Fibroblast of gingiva (primary cell): Measurements from ENCODE around the gene SLC19A1.

Experiments used
- DNase-seq: peaks from one replicate; pipeline ENCODE4 v3.0.0-alpha.2; 2011; ENCODE audit warnings: low read depth

The SLC19A1 gene

DNA sequence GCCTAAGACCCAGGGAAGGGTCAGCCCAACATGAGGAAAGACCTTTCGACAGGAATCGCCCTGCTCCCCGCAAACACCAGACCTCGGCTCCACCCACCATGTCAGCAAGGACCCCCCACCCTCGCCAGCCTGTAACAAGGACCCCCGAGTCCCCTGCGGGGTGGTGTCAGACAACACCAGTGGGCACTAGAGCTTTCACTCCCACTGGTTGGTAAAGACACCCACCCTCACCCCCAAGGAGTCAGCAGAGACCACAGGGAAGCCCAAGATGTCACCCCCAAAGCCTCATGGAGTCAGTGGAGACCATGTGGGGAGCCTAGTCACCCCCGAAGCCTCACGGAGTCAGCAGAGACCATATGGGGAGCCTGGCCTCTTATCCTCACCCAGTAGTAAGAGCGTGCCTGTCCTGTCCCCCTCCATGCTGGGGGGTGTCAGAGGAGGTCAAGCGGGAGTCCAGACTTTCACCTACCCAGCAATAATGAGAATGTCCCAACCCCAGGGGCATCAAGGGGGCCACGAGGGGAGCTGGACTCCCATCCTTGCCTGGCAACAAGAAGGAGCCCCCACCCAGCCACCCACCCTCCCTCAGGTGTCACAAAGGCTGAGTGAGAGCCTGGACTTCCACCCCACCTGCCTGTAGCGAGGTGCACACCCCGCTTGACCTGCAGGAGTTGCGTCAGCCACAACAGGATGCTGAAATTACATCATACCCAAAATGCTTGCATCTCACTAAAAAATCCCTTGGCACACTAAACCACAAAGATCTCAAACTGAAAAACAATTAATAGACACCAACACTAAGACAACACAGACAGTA is 24.8 kb downstream of the SLC19A1 start:
- DNase-seq: no peak

DNA sequence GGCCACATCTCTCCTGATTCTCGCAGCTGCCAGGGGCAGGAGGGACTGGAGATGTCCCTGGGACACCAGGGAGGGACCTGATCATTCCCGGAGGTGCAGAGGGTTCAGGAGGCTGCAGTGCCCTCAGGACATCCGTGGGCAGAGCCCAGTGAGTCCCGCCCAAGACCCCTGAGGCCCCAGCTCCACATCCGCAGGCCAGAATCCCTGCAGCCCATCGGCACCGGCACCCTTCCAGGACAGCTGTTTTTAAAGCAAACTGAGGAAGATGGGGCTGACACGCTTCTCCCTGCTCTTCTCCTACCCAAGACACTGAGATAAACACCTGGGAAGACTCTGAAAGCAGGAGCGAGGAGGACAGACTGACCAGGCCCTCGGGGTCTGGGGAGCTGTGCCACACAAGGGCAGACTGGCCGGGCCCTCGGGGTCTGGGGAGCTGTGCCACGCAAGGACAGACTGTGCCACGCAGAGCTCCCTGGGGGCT is 25.5 kb downstream of the SLC19A1 start:
- DNase-seq: no peak

DNA sequence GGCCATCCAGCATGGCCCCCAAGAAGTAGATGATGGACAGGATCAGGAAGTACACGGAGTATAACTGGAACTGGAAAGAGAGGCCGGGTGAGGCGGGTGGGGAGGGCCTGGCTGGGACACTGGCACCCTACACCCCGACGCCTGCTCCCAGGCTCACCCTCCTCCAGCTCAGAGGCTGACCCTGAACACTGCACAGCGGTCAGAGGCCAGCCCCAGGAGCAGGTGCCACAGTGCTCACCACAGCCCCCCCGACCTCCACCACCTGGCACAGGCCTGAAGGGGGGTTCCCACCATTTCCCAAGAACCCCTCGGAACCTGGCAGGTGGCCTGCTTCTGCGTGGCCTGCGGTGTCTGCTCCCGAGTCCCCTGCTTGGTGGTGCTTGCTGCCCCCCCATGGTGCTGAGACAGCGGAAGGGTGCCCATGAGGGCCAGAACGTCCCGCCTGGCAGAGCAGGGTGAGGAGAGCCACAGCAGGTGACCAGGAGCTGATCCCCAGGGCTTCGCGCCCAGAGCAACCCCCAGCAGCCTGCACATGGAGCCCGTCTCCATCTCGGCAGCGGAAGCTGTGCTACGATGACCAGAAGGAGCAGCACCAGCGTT is 26.1 kb downstream of the SLC19A1 start:
- DNase-seq: no peak

DNA sequence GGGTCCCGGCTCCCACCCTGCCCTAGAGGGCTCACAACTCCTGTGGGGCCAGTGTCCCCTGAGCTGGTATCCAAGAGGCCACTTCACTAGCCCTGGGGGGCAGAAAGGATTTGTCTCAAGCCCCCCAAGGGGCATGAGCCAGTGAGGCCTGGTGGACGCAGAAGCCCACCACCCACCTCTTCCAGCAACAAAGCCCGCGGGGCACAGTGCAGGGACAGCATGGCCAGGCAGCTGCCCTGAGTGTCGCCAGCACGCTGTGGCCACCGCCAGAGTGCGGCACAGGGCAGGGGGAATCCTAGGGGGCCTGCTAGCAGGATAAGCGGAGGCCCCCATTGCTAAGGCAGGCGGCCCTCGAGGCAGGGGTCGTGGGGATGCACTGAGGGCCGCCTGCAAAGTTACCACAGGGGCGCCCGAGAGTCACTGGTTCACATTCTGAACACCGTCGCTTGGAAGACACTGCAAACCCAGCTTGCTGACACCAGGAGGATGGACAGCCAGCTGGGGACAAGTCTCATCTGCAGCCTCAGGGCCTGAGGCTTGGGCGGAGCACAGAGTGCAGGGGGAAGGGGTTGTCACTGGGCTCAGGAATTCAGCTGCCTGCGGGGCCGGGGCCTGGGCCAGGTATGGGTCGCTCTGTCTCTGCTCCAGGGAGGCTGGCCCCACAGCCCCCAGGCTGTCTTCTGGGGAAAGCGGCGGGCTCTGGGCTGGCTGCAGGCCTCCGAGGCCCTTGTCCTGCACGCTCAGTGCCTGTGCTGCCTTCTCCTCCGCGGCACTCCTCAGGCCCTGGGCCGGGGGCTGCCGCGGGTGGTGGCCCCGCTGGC is 26.8 kb downstream of the SLC19A1 start:
- DNase-seq: no peak

GRCh38 chr21:45514311-45515021 is 27.8 kb downstream of the SLC19A1 start:
- DNase-seq: no peak

- DNase-seq: no peak
These were observed 28.4 kb downstream of the SLC19A1 start for GRCh38 chr21:45513741-45514310.

DNA sequence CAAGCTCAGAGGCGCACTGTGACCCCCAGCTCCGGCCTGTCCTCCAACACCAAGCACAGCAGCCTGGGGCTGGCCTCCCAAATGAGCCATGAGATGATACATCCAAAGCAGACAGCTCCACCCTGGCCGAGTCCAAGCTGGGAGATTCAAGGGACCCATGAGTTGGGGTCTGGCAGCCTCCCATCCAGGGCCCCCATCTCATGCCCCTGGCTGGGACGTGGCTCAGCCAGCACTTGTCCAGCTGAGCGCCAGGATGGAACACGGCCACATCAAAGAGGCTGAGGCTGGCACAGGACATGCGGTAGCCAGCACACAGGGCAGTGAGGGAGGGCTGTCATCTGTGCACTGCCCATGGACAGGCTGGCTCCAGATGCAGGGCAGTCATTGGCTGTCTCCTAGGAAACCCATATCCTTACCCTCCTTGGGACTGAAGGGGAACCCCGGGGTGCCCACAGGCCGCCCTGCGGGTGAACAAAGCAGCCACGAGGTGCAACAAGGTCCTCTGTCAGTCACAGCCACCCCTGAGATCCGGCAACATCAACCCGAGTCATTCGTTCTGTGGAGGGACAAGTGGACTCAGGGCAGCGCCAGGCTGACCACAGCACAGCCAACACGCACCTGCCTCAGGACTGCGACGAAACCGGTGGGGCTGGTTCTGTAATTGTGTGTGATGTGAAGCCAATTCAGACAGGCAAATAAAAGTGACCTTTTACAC is 29.1 kb downstream of the SLC19A1 start:
- no peak for DNase-seq

GRCh38 chr21:45512626-45513002 is 29.6 kb downstream of the SLC19A1 start:
- DNase-seq: no peak

- no peak for DNase-seq
These were observed 30.4 kb downstream of the SLC19A1 start for GRCh38 chr21:45511661-45512431.

DNA sequence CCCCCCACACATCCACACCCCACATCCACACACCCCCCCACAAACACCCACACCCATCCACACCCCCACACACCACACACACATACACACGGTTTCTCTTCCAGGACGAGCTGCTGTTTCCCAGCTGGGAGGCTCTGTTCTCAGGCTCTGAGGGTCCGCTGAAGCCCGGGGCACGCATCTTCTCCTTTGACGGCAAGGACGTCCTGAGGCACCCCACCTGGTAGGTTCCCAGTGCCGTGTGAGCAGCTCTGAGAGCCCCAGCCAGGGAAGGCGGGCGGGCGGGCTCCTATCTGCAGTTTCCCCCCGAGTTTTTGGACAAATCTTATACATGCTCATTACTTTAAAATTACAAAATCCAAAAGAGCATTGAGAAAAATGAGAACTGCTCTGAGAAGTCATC is 31.2 kb downstream of the SLC19A1 start:
- DNase-seq: no peak

- no peak for DNase-seq
These were observed 31.7 kb downstream of the SLC19A1 start for GRCh38 chr21:45510466-45510955.

DNA sequence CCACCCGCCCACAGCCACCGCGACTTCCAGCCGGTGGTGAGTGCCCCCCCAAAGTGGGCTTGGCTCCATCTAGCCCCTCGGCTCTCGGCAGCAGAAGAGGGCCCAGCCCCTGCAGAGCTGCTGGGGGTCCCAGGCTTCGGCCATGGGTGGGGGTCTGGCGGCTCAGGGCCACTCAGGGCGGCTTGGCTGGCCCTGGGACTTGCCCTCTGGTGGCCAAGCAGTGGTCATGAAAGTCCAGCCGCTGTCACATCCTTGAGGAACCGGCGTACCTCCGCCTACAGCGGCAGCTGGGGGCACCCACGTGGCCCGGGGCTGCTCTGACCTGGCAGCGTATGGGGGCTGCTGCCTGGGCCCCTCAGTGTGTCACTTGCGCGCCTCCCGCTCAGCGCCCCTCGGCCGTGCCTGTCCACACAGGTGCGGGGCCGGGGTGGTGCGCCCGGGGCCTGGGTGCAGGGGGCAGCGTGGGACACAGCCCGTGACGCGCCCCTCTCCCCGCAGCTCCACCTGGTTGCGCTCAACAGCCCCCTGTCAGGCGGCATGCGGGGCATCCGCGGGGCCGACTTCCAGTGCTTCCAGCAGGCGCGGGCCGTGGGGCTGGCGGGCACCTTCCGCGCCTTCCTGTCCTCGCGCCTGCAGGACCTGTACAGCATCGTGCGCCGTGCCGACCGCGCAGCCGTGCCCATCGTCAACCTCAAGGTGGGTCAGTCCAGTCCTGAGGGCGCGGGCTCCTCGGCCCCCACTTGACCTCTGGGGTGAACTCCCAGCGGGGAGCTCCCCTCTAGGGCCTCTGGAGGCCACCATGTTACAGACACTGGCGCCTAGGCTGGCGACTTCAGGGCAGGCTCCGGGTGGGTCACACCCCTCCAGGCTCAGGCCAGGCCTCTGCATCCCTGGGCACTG is 32.4 kb downstream of the SLC19A1 start:
- no peak for DNase-seq

- DNase-seq: no peak
These were observed 33.4 kb downstream of the SLC19A1 start for GRCh38 chr21:45508607-45509565.

DNA sequence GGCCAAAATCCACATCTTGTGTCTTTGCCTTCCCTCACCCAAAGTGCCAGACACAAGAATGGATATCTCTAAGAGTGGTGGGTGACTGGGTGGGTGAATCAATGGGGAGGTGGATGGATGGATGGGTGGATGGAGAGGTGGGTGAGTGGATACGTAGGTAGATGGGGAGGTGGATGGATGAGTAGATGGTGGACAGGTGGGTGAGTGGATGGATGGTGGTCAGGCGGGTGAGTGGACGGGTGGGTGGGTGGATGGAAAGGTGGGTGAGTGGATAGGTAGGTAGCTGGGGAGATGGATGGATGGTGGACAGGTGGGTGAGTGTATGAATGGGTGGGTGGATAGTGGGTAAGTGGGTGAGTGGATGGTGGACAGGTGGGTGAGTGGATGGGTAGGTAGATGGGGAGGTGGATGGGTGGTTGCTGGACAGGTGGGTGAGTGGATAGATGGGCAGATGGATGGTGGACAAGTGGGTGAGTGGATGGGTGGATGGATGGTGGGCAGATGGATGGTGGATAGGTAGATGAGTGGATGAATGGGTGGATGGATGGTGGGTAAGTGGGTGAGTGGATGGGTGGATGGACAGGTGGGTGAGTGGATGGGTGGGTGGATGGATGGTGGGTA is 34.2 kb downstream of the SLC19A1 start:
- DNase-seq: no peak

DNA sequence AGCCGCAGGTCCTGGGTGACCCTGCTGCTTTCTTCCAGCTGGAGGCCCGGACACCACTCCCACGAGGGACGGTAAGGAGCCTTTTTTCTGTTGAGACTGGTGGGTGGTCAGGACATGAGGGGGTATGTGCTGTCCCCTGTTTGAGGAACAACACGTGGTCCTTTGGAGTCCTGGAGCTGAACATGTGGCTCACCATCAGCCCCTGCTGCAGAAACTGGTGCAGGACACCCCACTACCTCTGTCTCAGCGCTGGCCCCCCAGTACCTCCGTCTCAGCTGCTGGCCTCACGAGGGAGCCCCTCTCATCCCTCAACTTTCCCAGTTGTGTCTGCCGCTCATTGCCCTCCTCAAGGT is 34.7 kb downstream of the SLC19A1 start:
- DNase-seq: no peak

GRCh38 chr21:45506836-45507522 is 35.3 kb downstream of the SLC19A1 start:
- no peak for DNase-seq

DNA sequence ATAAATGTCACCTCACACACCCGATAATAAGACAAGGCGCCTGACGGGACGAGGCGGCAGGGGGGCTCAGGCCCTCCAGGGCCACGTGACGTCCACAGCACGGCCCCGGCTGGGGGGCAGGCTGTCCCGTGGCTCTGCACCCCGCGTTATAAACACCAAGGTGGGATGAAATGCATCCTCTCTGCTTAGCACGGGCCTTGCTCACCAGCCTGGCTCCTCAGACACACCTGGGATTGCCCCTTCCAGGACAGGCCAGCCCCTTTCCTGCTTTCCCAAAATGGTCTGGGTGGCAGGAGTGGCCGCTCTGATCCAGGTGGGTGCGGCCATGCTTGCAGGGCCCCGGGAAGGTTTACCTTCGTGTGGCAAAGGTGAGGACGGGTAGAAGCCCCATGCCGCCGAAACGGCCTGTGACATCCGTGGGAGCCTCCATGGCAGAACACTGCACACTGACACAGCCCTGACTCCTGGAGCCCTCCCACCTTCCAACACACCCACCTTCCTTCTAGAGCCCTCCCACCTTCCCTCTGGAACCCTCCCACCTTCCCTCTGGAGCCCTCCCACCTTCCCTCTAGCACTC is 35.9 kb downstream of the SLC19A1 start:
- no peak for DNase-seq
